ENCODE measurements around the gene CLIC6.
A peak's percentile ranks its signal among the peaks of the same experiment; 100 is the strongest.

The CLIC6 gene

GRCh38 chr21:34693192-34693810 lies 24.5 kb downstream of the CLIC6 start:
- peak; percentile 63; the same call in 2 of the 3 replicates for ATAC-seq (ENCODE audit: low read depth)
- no peaks in the 10 kb centered on the region for H3K36me3 ChIP-seq (ENCODE audit: low read depth)

GRCh38 chr21:34695434-34695833 lies 26.6 kb downstream of the CLIC6 start:
- ATAC-seq (ENCODE audit: low read depth) = no peak
- Histone ChIP-seq H3K36me3 (ENCODE audit: low read depth) (no peaks in the 10 kb centered on the region), H3K27me3 (ENCODE audit: insufficient read depth, poor library complexity, severe bottlenecking) (no peaks in the 10 kb centered on the region), H3K27ac (ENCODE audit: poor library complexity, severe bottlenecking) (no peak overlapping the region), H3K4me1 (ENCODE audit: insufficient read depth, poor library complexity, severe bottlenecking) (no peaks in the 10 kb centered on the region), H3K9me3 (ENCODE audit: severe bottlenecking) (no peaks in the 10 kb centered on the region), H3K4me3 (ENCODE audit: severe bottlenecking) (no peak overlapping the region)
- TF ChIP-seq, protein P1, sequence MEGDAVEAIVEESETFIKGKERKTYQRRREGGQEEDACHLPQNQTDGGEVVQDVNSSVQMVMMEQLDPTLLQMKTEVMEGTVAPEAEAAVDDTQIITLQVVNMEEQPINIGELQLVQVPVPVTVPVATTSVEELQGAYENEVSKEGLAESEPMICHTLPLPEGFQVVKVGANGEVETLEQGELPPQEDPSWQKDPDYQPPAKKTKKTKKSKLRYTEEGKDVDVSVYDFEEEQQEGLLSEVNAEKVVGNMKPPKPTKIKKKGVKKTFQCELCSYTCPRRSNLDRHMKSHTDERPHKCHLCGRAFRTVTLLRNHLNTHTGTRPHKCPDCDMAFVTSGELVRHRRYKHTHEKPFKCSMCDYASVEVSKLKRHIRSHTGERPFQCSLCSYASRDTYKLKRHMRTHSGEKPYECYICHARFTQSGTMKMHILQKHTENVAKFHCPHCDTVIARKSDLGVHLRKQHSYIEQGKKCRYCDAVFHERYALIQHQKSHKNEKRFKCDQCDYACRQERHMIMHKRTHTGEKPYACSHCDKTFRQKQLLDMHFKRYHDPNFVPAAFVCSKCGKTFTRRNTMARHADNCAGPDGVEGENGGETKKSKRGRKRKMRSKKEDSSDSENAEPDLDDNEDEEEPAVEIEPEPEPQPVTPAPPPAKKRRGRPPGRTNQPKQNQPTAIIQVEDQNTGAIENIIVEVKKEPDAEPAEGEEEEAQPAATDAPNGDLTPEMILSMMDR (IDR thresholded peaks at IDR 0.05; ENCODE audit: poor library complexity, severe bottlenecking) = no peak
- no peak for DNase-seq (ENCODE audit: low spot score)

More at GRCh38 chr21:34693192-34693810, 24.5 kb downstream of the CLIC6 start:
- TF ChIP-seq, protein P1 (IDR thresholded peaks at IDR 0.05; ENCODE audit: poor library complexity, severe bottlenecking) = peak; percentile 87
- Histone ChIP-seq H3K27me3 (ENCODE audit: insufficient read depth, poor library complexity, severe bottlenecking) (no peaks in the 10 kb centered on the region), H3K4me1 (ENCODE audit: insufficient read depth, poor library complexity, severe bottlenecking) (no peaks in the 10 kb centered on the region), H3K4me3 (ENCODE audit: severe bottlenecking) (no peak overlapping the region), H3K27ac (ENCODE audit: poor library complexity, severe bottlenecking) (no peak overlapping the region), H3K9me3 (ENCODE audit: severe bottlenecking) (no peaks in the 10 kb centered on the region)
- no peak for DNase-seq (ENCODE audit: low spot score)

DNA sequence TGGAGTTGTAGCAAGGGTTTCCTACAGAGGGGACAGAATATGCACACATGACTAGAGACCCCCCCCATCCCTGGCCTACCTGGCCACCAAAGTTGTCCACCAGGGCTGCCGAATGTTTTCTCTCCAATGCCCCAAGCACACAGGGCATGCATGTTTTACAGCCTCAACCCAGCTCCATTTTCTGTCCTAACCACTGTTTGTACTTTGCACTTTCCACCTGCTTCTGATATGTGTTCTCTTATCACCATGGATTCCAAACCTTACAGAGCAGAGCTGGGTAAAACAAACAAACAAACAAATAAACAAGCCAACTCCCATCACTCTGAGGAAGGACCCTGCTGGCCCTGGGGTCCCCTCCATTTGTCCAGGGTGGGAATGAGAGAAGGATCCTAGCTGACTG lies 27.3 kb downstream of the CLIC6 start:
- Histone ChIP-seq H3K27me3 (ENCODE audit: insufficient read depth, poor library complexity, severe bottlenecking) (no peaks in the 10 kb centered on the region), H3K9me3 (ENCODE audit: severe bottlenecking) (no peaks in the 10 kb centered on the region), H3K4me3 (ENCODE audit: severe bottlenecking) (no peak overlapping the region), H3K27ac (ENCODE audit: poor library complexity, severe bottlenecking) (no peak overlapping the region), H3K36me3 (ENCODE audit: low read depth) (no peaks in the 10 kb centered on the region), H3K4me1 (ENCODE audit: insufficient read depth, poor library complexity, severe bottlenecking) (no peaks in the 10 kb centered on the region)
- TF ChIP-seq, protein P1 (IDR thresholded peaks at IDR 0.05; ENCODE audit: poor library complexity, severe bottlenecking) = no peak
- no peak for DNase-seq (ENCODE audit: low spot score)
- ATAC-seq (ENCODE audit: low read depth) = no peak

DNA sequence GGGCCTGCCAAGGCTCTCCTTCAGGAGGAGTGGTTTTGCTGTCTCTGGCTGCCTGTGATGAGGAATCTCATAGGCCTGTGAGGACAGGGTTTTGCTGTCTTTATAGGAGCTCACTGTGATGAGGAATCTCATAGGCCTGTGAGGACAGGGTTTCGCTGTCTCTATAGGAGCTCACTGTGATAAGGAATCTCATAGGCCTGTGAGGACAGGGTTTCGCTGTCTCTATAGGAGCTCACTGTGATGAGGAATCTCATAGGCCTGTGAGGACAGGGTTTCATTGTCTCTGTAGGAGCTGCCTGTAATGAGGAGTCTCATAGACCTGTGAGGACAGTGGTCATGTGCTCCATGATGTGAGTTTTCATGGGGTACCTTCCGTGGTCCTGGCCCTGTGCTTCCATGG lies 29.0 kb downstream of the CLIC6 start:
- H3K27me3 ChIP-seq (ENCODE audit: insufficient read depth, poor library complexity, severe bottlenecking) = no peaks in the 10 kb centered on the region
- H3K36me3 ChIP-seq (ENCODE audit: low read depth) = no peaks in the 10 kb centered on the region
- no peak overlapping the region for H3K27ac ChIP-seq (ENCODE audit: poor library complexity, severe bottlenecking)
- peaks cover 3% of the 10 kb centered on the region for H3K4me1 ChIP-seq (ENCODE audit: insufficient read depth, poor library complexity, severe bottlenecking)
- ATAC-seq (ENCODE audit: low read depth) = no peak
- H3K4me3 ChIP-seq (ENCODE audit: severe bottlenecking) = no peak overlapping the region
- no peak for DNase-seq (ENCODE audit: low spot score)
- TF ChIP-seq, protein P1 (IDR thresholded peaks at IDR 0.05; ENCODE audit: poor library complexity, severe bottlenecking) = no peak
- no peaks in the 10 kb centered on the region for H3K9me3 ChIP-seq (ENCODE audit: severe bottlenecking)

DNA sequence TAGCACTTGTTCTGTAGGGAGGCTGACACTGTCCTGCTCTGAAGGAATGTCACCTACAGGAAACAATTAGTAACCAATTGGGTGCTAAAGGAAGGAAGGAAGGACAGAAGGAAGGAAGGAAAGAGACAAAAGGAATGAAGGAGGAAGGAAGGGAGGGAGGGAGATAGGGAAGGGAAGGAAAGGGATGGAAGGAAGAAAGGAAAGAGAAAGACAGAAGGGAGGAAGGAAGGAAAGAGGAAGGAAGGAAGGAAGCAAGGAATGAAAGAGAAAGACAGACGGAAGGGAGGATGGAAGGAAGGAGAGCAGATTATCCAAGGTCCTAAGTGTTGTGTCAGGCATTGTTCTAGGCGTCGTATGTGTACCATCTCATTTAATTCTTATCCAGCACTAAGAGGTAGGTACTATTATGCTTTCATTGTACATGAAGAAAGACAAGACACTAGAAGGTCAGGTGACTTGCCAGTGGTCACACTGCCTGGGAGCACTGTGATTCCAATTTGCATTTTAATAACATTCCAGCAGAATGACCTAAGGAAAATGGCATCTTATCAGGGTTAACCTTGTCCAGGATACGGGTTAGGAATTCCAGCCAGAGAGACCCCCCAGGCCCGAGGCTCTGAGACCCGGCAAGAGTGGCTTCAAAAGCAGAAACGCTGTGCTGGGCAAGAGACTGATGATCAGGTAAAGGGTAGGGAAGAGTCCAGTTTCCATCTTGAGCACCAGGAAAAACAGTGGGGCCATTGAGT lies 29.6 kb downstream of the CLIC6 start:
- Histone ChIP-seq H3K36me3 (ENCODE audit: low read depth) (no peaks in the 10 kb centered on the region), H3K27me3 (ENCODE audit: insufficient read depth, poor library complexity, severe bottlenecking) (no peaks in the 10 kb centered on the region), H3K9me3 (ENCODE audit: severe bottlenecking) (no peaks in the 10 kb centered on the region), H3K27ac (ENCODE audit: poor library complexity, severe bottlenecking) (no peak overlapping the region), H3K4me1 (ENCODE audit: insufficient read depth, poor library complexity, severe bottlenecking) (peaks cover 3% of the 10 kb centered on the region), H3K4me3 (ENCODE audit: severe bottlenecking) (no peak overlapping the region)
- TF ChIP-seq, protein P1 (IDR thresholded peaks at IDR 0.05; ENCODE audit: poor library complexity, severe bottlenecking) = no peak
- DNase-seq (ENCODE audit: low spot score) = no peak
- ATAC-seq (ENCODE audit: low read depth) = no peak

All from RWPE2 (cell line).